Neural progenitor cell (in vitro differentiated cells): ENCODE data around the gene SPRED1. TPM values are rescaled to one million over a fixed set of nuclear protein-coding genes. Genes with fewer than 3 reads are reported as not detected.

Experiments
- DNase-seq: peaks from one replicate; pipeline ENCODE4 v3.0.0-alpha.2; 2016; ENCODE audit warnings: low spot score
- H2AFZ ChIP-seq: fragments of 200-600 bp; sonication (generic); replicated peaks from 2 replicates; pipeline ENCODE4 v1.6.1; 2016; ENCODE audit warnings: antibody characterized with exemption
- H3F3A ChIP-seq: fragments of 200-600 bp; sonication (generic); 2 replicates; pipeline ENCODE4 v1.6.1; 2016; ENCODE audit warnings: antibody characterized with exemption, low read depth
- H3K27ac ChIP-seq: fragments of 200-600 bp; sonication (generic); 2 replicates; pipeline ENCODE4 v1.5.1; 2016; ENCODE audit warnings: mild to moderate bottlenecking
- H3K27me3 ChIP-seq: fragments of 200-600 bp; sonication (generic); 2 replicates; pipeline ENCODE4 v1.6.1; 2016; ENCODE audit warnings: mild to moderate bottlenecking, moderate library complexity
- H3K36me3 ChIP-seq: fragments of 200-600 bp; sonication (generic); 2 replicates; pipeline ENCODE4 v1.5.1; 2016
- H3K4me1 ChIP-seq: fragments of 200-600 bp; sonication (generic); 2 replicates; pipeline ENCODE4 v1.6.1; 2016; ENCODE audit warnings: mixed run types
- H3K4me2 ChIP-seq: fragments of 200-600 bp; sonication (generic); 2 replicates; pipeline ENCODE4 v1.6.1; 2016
- H3K4me3 ChIP-seq: fragments of 200-600 bp; sonication (generic); 2 replicates; pipeline ENCODE4 v1.5.1; 2016
- H3K79me2 ChIP-seq: fragments of 200-600 bp; sonication (generic); 2 replicates; pipeline ENCODE4 v1.6.1; 2016; ENCODE audit warnings: low read depth
- H3K9ac ChIP-seq: fragments of 200-600 bp; sonication (generic); 2 replicates; pipeline ENCODE4 v1.6.1; 2016
- H3K9me3 ChIP-seq: fragments of 200-600 bp; sonication (generic); 2 replicates; pipeline ENCODE4 v1.5.1; 2016; ENCODE audit warnings: low read depth
- H4K20me1 ChIP-seq: fragments of 200-600 bp; sonication (generic); 2 replicates; pipeline ENCODE4 v1.6.1; 2016; ENCODE audit warnings: low read depth
- H3K27ac Mint-ChIP-seq: 3 replicates; pipeline ENCODE4 v1.8.0; 2021; ENCODE audit warnings: mixed read lengths
- H3K27me3 Mint-ChIP-seq: 2 replicates; pipeline ENCODE4 v1.8.0; 2022; ENCODE audit warnings: low read depth, mild to moderate bottlenecking, inconsistent platforms, moderate library complexity, mixed read lengths; ENCODE audit not compliant: insufficient read depth
- H3K36me3 Mint-ChIP-seq: 3 replicates; pipeline ENCODE4 v1.8.0; 2021; ENCODE audit warnings: mixed read lengths
- H3K4me1 Mint-ChIP-seq: 3 replicates; pipeline ENCODE4 v1.8.0; 2021; ENCODE audit warnings: mixed read lengths
- H3K4me3 Mint-ChIP-seq: 3 replicates; pipeline ENCODE4 v1.8.0; 2021; ENCODE audit warnings: mild to moderate bottlenecking, moderate library complexity, mixed read lengths
- H3K9me3 Mint-ChIP-seq: 3 replicates; pipeline ENCODE4 v1.8.0; 2020; ENCODE audit warnings: mixed read lengths
- CTCF ChIP-seq: fragments of 200-600 bp; sonication (generic); IDR thresholded peaks from 2 replicates; pipeline ENCODE4 v1.5.1; 2017; ENCODE audit warnings: antibody characterized with exemption, mild to moderate bottlenecking
- EZH2 ChIP-seq: fragments of 200-600 bp; sonication (generic); IDR thresholded peaks from 2 replicates; pipeline ENCODE4 v1.6.1; 2017; ENCODE audit warnings: antibody characterized with exemption, mild to moderate bottlenecking, moderate library complexity
- EZH2phosphoT487 ChIP-seq: fragments of 200-600 bp; sonication (generic); IDR thresholded peaks from 2 replicates; pipeline ENCODE4 v1.6.1; 2017; ENCODE audit warnings: antibody characterized with exemption
- total RNA-seq: library from RNA; depleted of rRNA; stranded (reverse); fragments of >200 nt; gene quantifications from 2 replicates; pipeline ENCODE4 v1.2.3, GENCODE V29; 2015; ENCODE audit warnings: low replicate concordance

SPRED1 gene
- total RNA-seq, 1 donor from 2014 or later = 49.3 TPM

GRCh38 chr15:38208206-38208605 is 44.4 kb upstream of the SPRED1 start:
- Mint-ChIP-seq H3K9me3 (no peaks in the 10 kb centered on the region), H3K27me3 (peaks cover 4% of the 10 kb centered on the region), H3K36me3 (no peaks in the 10 kb centered on the region), H3K27ac (no peak overlapping the region), H3K4me3 (no peak overlapping the region), H3K4me1 (peaks cover 13% of the 10 kb centered on the region)
- Histone ChIP-seq H3K79me2 (no peaks in the 10 kb centered on the region), H3K27me3 (no peaks in the 10 kb centered on the region), H3K36me3 (no peaks in the 10 kb centered on the region), H3K4me3 (no peak overlapping the region), H3K9me3 (no peaks in the 10 kb centered on the region), H4K20me1 (no peaks in the 10 kb centered on the region), H3F3A (no peaks in the 10 kb centered on the region), H3K27ac (no peak overlapping the region), H3K9ac (no peak overlapping the region), H3K4me2 (no peak overlapping the region), H3K4me1 (peaks cover 13% of the 10 kb centered on the region), H2AFZ (no peak overlapping the region)
- DNase-seq = no peak
- TF ChIP-seq EZH2 (no peak), CTCF (no peak), EZH2phosphoT487 (no peak)

- no peak overlapping the region for H3K4me3 Mint-ChIP-seq
- H3F3A ChIP-seq = no peaks in the 10 kb centered on the region
- H3K27me3 Mint-ChIP-seq = peaks cover 8% of the 10 kb centered on the region
- H3K9me3 Mint-ChIP-seq = no peaks in the 10 kb centered on the region
- TF ChIP-seq EZH2phosphoT487 (no peak), EZH2 (no peak), CTCF (no peak)
- H3K9ac ChIP-seq = no peak overlapping the region
- H3K9me3 ChIP-seq = no peaks in the 10 kb centered on the region
- peaks cover 13% of the 10 kb centered on the region for H3K4me1 ChIP-seq
- no peaks in the 10 kb centered on the region for H4K20me1 ChIP-seq
- DNase-seq = no peak
- H3K79me2 ChIP-seq = no peaks in the 10 kb centered on the region
- no peak overlapping the region for H3K4me3 ChIP-seq
- no peaks in the 10 kb centered on the region for H3K27me3 ChIP-seq
- no peaks in the 10 kb centered on the region for H3K36me3 Mint-ChIP-seq
- H3K4me1 Mint-ChIP-seq = peaks cover 13% of the 10 kb centered on the region
- H3K27ac Mint-ChIP-seq = peak overlapping the region; percentile 86
- H2AFZ ChIP-seq = no peak overlapping the region
- H3K27ac ChIP-seq = no peak overlapping the region
- H3K4me2 ChIP-seq = no peak overlapping the region
- no peaks in the 10 kb centered on the region for H3K36me3 ChIP-seq
Observed at GRCh38 chr15:38208779-38209178, 43.9 kb upstream of the SPRED1 start.

- Histone ChIP-seq H2AFZ (no peak overlapping the region), H3K9ac (no peak overlapping the region), H3K4me1 (peaks cover 10% of the 10 kb centered on the region), H3K27ac (no peak overlapping the region), H3K36me3 (no peaks in the 10 kb centered on the region), H3F3A (no peaks in the 10 kb centered on the region), H3K27me3 (no peaks in the 10 kb centered on the region), H3K4me2 (no peak overlapping the region), H3K4me3 (no peak overlapping the region), H3K79me2 (no peaks in the 10 kb centered on the region), H3K9me3 (no peaks in the 10 kb centered on the region), H4K20me1 (no peaks in the 10 kb centered on the region)
- H3K4me3 Mint-ChIP-seq = no peak overlapping the region
- no peaks in the 10 kb centered on the region for H3K9me3 Mint-ChIP-seq
- no peaks in the 10 kb centered on the region for H3K36me3 Mint-ChIP-seq
- H3K27ac Mint-ChIP-seq = no peak overlapping the region
- no peak for DNase-seq
- peaks cover 8% of the 10 kb centered on the region for H3K27me3 Mint-ChIP-seq
- TF ChIP-seq EZH2 (no peak), EZH2phosphoT487 (no peak), CTCF (no peak)
- H3K4me1 Mint-ChIP-seq = peaks cover 11% of the 10 kb centered on the region
Observed at GRCh38 chr15:38211249-38211648, 41.4 kb upstream of the SPRED1 start.

GRCh38 chr15:38211811-38212210 is 40.8 kb upstream of the SPRED1 start:
- H3K27ac ChIP-seq = no peak overlapping the region
- H3K9me3 Mint-ChIP-seq = no peaks in the 10 kb centered on the region
- no peaks in the 10 kb centered on the region for H3K9me3 ChIP-seq
- no peaks in the 10 kb centered on the region for H3F3A ChIP-seq
- peaks cover 8% of the 10 kb centered on the region for H3K27me3 Mint-ChIP-seq
- no peak for DNase-seq
- H3K4me1 ChIP-seq = peaks cover 4% of the 10 kb centered on the region
- H2AFZ ChIP-seq = no peak overlapping the region
- no peaks in the 10 kb centered on the region for H3K27me3 ChIP-seq
- no peak overlapping the region for H3K4me3 ChIP-seq
- H3K36me3 Mint-ChIP-seq = no peaks in the 10 kb centered on the region
- TF ChIP-seq EZH2phosphoT487 (no peak), EZH2 (no peak), CTCF (no peak)
- H3K4me2 ChIP-seq = no peak overlapping the region
- H3K9ac ChIP-seq = no peak overlapping the region
- H3K27ac Mint-ChIP-seq = no peak overlapping the region
- no peaks in the 10 kb centered on the region for H3K36me3 ChIP-seq
- no peaks in the 10 kb centered on the region for H4K20me1 ChIP-seq
- peaks cover 7% of the 10 kb centered on the region for H3K4me1 Mint-ChIP-seq
- no peak overlapping the region for H3K4me3 Mint-ChIP-seq
- H3K79me2 ChIP-seq = no peaks in the 10 kb centered on the region
